Caco-2 (cell line): Measurements from ENCODE around the gene ANKRD49. TPM values are rescaled to one million over a fixed set of nuclear protein-coding genes. Genes with fewer than 3 reads are reported as not detected.
A peak's percentile ranks its signal among the peaks of the same experiment; 100 is the strongest.

Source experiments
- BruUV-seq: library from RNA; stranded (reverse); fragments of 400-500 nt; replicated peaks from 2 replicates; lab custom pipeline; 2021; lab: Mats Ljungman, UMichigan
- CTCF ChIA-PET: fragments of 300-600 bp; sonication (Branson Sonifier 250); formaldehyde crosslinking; loops from one replicate; lab custom pipeline; 2022; ENCODE audit warnings: antibody characterized with exemption; lab: Charles Lee
- POLR2A ChIA-PET: fragments of 300-600 bp; sonication (Branson Sonifier 250); formaldehyde crosslinking; loops from one replicate; lab custom pipeline; 2022; ENCODE audit warnings: antibody characterized with exemption; lab: Charles Lee
- DNase-seq, 2 experiments: peaks; one replicate each; pipeline versions ENCODE4 v3.0.0 to v3.0.0-alpha.2; 2020 to 2022
- H3K27me3 ChIP-seq: replicated peaks from 2 replicates; pipeline ENCODE4 v1.6.0; 2011; ENCODE audit warnings: low read length; ENCODE audit not compliant: control insufficient read depth, insufficient read depth
- H3K36me3 ChIP-seq: 2 replicates; pipeline ENCODE4 v1.5.1; 2011; ENCODE audit warnings: low read length; ENCODE audit not compliant: control insufficient read depth, insufficient read depth
- H3K4me1 ChIP-seq: fragments of 250-450 bp; sonication (Bioruptor Pico); 2 replicates; pipeline ENCODE4 v1.5.1; 2020; ENCODE audit warnings: mild to moderate bottlenecking
- H3K4me3 ChIP-seq: 2 replicates; pipeline ENCODE4 v1.5.1; 2011; ENCODE audit warnings: low read depth, mild to moderate bottlenecking, control low read depth, low read length
- H3K9me3 ChIP-seq: fragments of 250-450 bp; sonication (Bioruptor Pico); 2 replicates; pipeline ENCODE4 v1.5.1; 2020; ENCODE audit warnings: mild to moderate bottlenecking, moderate library complexity
- H3K27ac Mint-ChIP-seq: one replicate; pipeline ENCODE4 v1.8.0; 2022; ENCODE audit warnings: mixed read lengths; ENCODE audit not compliant: unreplicated experiment
- H3K27me3 Mint-ChIP-seq: one replicate; pipeline ENCODE4 v1.8.0; 2022; ENCODE audit warnings: mixed read lengths; ENCODE audit not compliant: insufficient read depth, unreplicated experiment
- H3K36me3 Mint-ChIP-seq: one replicate; pipeline ENCODE4 v1.8.0; 2022; ENCODE audit warnings: mild to moderate bottlenecking, mixed read lengths; ENCODE audit not compliant: insufficient read depth, unreplicated experiment
- H3K4me1 Mint-ChIP-seq: one replicate; pipeline ENCODE4 v1.8.0; 2022; ENCODE audit warnings: low read depth, mixed read lengths; ENCODE audit not compliant: unreplicated experiment
- H3K4me3 Mint-ChIP-seq: one replicate; pipeline ENCODE4 v1.8.0; 2022; ENCODE audit warnings: mild to moderate bottlenecking, moderate library complexity, mixed read lengths; ENCODE audit not compliant: unreplicated experiment
- H3K9me3 Mint-ChIP-seq: one replicate; pipeline ENCODE4 v1.8.0; 2022; ENCODE audit warnings: mixed read lengths; ENCODE audit not compliant: unreplicated experiment
- intact Hi-C: fragments of 100-400 bp; cut with micrococcal nuclease; formaldehyde crosslinking; loops from one replicate; pipeline ENCODE4 v1.10.0; 2022; ENCODE audit not compliant: unreplicated experiment
- total RNA-seq: library from RNA; stranded (reverse); gene quantifications from 2 replicates; pipeline ENCODE4 v1.2.3, GENCODE V29; 2022
- TF ChIP-seq, protein P1 (sequence below), 2 experiments: fragments of 200-600 bp in 1 of 2; IDR thresholded peaks; 1 replicate in 1 of 2; 2 replicates in 1 of 2; pipeline versions ENCODE4 v1.5.1 to v1.8.0; 2011 to 2022; ENCODE audit warnings: antibody characterized with exemption in 1 of 2, control low read depth in 1 of 2, inconsistent platforms in 1 of 2, low read depth in 1 of 2, low read length in 1 of 2, mild to moderate bottlenecking in 1 of 2, moderate library complexity in 1 of 2; ENCODE audit not compliant: insufficient read depth in 1 of 2, severe bottlenecking in 1 of 2, unreplicated experiment in 1 of 2

ANKRD49 gene
- total RNA-seq, 1 experiment from 2014 or later: 29.2 TPM

DNA sequence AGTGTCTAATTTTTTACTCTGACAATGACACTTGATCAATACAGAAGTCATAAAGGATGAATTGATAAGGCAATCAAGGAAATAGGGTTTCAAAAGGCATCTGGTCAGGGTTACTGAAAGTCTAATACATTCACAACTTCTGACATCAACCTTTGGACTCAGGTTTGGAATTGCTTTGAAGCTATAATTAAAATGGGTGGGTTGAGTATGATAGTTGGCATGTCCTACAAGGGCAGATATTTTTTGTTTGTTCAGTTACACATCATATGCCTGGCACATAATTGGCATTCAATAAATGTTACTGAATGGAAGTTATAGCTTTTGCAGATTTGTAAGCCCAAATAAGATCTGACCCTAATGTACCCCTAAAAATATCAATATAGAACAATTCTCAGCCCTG, 42.6 kb downstream of the ANKRD49 start:
- Mint-ChIP-seq H3K27me3 (no peaks in the 10 kb centered on the region), H3K9me3 (no peaks in the 10 kb centered on the region), H3K36me3 (no peaks in the 10 kb centered on the region), H3K27ac (no peak overlapping the region), H3K4me1 (peaks cover 25% of the 10 kb centered on the region), H3K4me3 (no peak overlapping the region)
- H3K4me1 ChIP-seq: peaks cover 14% of the 10 kb centered on the region
- H3K36me3 ChIP-seq: no peaks in the 10 kb centered on the region
- H3K9me3 ChIP-seq: no peaks in the 10 kb centered on the region
- DNase-seq: no peak
- intact Hi-C loops: no loop called here
- ChIA-PET POLR2A (no interaction called here), CTCF (interaction anchor here (0.7 to 1.1 kb wide), 2 partner anchors 10 to 15 kb away, joined by 3 read pairs; no protein-coding TSS in a partner anchor)
- no peaks in the 10 kb centered on the region for H3K27me3 ChIP-seq
- H3K4me3 ChIP-seq: no peak overlapping the region
- TF ChIP-seq, protein P1, sequence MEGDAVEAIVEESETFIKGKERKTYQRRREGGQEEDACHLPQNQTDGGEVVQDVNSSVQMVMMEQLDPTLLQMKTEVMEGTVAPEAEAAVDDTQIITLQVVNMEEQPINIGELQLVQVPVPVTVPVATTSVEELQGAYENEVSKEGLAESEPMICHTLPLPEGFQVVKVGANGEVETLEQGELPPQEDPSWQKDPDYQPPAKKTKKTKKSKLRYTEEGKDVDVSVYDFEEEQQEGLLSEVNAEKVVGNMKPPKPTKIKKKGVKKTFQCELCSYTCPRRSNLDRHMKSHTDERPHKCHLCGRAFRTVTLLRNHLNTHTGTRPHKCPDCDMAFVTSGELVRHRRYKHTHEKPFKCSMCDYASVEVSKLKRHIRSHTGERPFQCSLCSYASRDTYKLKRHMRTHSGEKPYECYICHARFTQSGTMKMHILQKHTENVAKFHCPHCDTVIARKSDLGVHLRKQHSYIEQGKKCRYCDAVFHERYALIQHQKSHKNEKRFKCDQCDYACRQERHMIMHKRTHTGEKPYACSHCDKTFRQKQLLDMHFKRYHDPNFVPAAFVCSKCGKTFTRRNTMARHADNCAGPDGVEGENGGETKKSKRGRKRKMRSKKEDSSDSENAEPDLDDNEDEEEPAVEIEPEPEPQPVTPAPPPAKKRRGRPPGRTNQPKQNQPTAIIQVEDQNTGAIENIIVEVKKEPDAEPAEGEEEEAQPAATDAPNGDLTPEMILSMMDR (IDR thresholded peaks at IDR 0.05; ENCODE audit: insufficient read depth in 1 of 2, low read depth in 1 of 2, low read length in 1 of 2, severe bottlenecking in 1 of 2, unreplicated experiment in 1 of 2): no peak
- no TSS peak for BruUV-seq

DNA sequence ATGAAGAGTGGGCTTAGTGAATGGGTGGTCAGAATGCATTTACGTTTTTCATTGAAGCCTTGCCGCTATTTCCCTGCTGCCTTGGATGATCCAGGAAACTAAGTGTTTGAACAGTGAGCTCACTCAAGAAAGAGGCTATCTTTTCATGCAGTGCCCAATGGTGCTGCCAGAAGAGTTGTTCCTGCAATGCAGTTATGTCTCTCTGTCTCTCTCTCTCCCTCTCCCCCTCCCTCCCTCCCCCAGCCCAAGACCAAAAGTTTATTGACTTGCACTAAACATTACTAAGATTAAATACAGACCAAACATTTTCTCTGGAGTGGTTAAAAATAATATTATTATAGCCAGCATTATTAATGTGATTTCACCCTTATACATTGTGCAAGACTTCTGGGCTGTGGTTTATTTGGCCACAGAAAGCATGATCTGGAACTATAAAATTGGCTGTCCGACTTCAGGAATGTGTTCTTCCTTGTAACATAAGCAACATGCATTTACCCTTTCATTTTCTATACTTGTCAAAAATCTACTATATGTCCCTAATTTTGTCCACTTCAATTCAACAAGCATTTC, 43.3 kb downstream of the ANKRD49 start:
- Histone ChIP-seq H3K4me1 (peaks cover 14% of the 10 kb centered on the region), H3K4me3 (no peak overlapping the region), H3K36me3 (no peaks in the 10 kb centered on the region), H3K9me3 (no peaks in the 10 kb centered on the region), H3K27me3 (no peaks in the 10 kb centered on the region)
- intact Hi-C loops: no loop called here
- no peak overlapping the region for H3K27ac Mint-ChIP-seq
- H3K4me3 Mint-ChIP-seq: no peak overlapping the region
- no peak for DNase-seq
- POLR2A ChIA-PET: no interaction called here
- H3K27me3 Mint-ChIP-seq: no peaks in the 10 kb centered on the region
- no peaks in the 10 kb centered on the region for H3K36me3 Mint-ChIP-seq
- H3K9me3 Mint-ChIP-seq: no peaks in the 10 kb centered on the region
- no TSS peak for BruUV-seq
- TF ChIP-seq, protein P1 (IDR thresholded peaks at IDR 0.05; ENCODE audit: insufficient read depth in 1 of 2, low read depth in 1 of 2, low read length in 1 of 2, severe bottlenecking in 1 of 2, unreplicated experiment in 1 of 2): no peak
- H3K4me1 Mint-ChIP-seq: peaks cover 31% of the 10 kb centered on the region
- CTCF ChIA-PET: interaction anchor here (0.7 to 1.1 kb wide), 2 partner anchors 10 to 15 kb away, joined by 3 read pairs; no protein-coding TSS in a partner anchor

DNA sequence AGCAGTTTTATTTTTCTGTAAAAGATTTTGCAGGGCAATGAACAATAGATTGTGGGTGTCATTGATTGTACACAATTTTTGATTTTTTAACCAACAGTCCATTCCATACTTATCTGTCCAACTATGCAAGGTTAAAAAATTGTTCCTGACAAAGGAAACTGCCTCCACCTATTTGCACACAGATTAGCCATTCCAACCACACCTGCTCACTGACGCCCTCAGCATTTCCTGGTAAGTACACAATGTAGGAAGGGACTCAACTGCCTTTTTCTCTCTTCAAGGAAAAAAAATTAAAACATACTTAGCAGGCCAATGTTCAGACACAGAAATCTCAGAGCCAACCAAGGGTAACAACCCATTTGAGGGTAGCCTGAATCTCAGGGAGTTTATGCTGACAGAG, 45.6 kb downstream of the ANKRD49 start:
- H3K36me3 ChIP-seq: no peaks in the 10 kb centered on the region
- BruUV-seq: no TSS peak
- intact Hi-C loops: loop anchor here (1.0 kb wide), 1 partner anchor 15 kb away; no protein-coding TSS in a partner anchor
- Mint-ChIP-seq H3K36me3 (peaks cover 6% of the 10 kb centered on the region), H3K27ac (peak overlapping the region; percentile 54), H3K27me3 (no peaks in the 10 kb centered on the region), H3K9me3 (no peaks in the 10 kb centered on the region), H3K4me3 (peak overlapping the region; percentile 12), H3K4me1 (peaks cover 37% of the 10 kb centered on the region)
- H3K27me3 ChIP-seq: no peaks in the 10 kb centered on the region
- peaks cover 14% of the 10 kb centered on the region for H3K4me1 ChIP-seq
- TF ChIP-seq, protein P1 (IDR thresholded peaks at IDR 0.05; ENCODE audit: insufficient read depth in 1 of 2, low read depth in 1 of 2, low read length in 1 of 2, severe bottlenecking in 1 of 2, unreplicated experiment in 1 of 2): peak in 1 of 2 experiments; percentile 27
- no peaks in the 10 kb centered on the region for H3K9me3 ChIP-seq
- ChIA-PET POLR2A (no interaction called here), CTCF (no interaction called here)
- DNase-seq: peak; percentile 72 to 83
- no peak overlapping the region for H3K4me3 ChIP-seq
